Upper lobe of right lung (tissue), 1 donor: ENCODE results near the gene ASTN1. TPM values are rescaled to one million over a fixed set of nuclear protein-coding genes. Genes with fewer than 3 reads are reported as not detected.

Experiments
- ATAC-seq: fragments of 200-7000 bp; cut with Tn5 transposase; one replicate; pipeline ENCODE4 v1.9.1; 2020; ENCODE audit warnings: mild to moderate bottlenecking, moderate library complexity
- DNase-seq: peaks from one replicate; pipeline ENCODE4 v3.0.0-alpha.2; 2020
- H3K27ac ChIP-seq: fragments of 200-600 bp; one replicate; pipeline ENCODE4 v1.8.0; 2022
- H3K27me3 ChIP-seq: fragments of 200-600 bp; one replicate; pipeline ENCODE4 v1.8.0; 2022; ENCODE audit warnings: mild to moderate bottlenecking
- H3K36me3 ChIP-seq: fragments of 200-600 bp; one replicate; pipeline ENCODE4 v1.8.0; 2022
- H3K4me1 ChIP-seq: fragments of 200-600 bp; one replicate; pipeline ENCODE4 v1.8.0; 2022
- H3K4me3 ChIP-seq: fragments of 200-600 bp; one replicate; pipeline ENCODE4 v1.8.0; 2022; ENCODE audit warnings: mild to moderate bottlenecking
- H3K9me3 ChIP-seq: fragments of 200-600 bp; one replicate; pipeline ENCODE4 v1.8.0; 2022
- intact Hi-C: fragments of 100-400 bp; cut with DNase I; formaldehyde crosslinking; loops from one replicate; pipeline ENCODE4 v1.11.0; 2022
- total RNA-seq: library from RNA; stranded (reverse); fragmentation: NEBNext Ultra II Directional; extraction: Animal tissue kit (Norgen Biotek cat#: 25700); gene quantifications from one replicate; pipeline ENCODE4 v1.2.1, GENCODE V29; 2021
- TF ChIP-seq, protein P1 (sequence below): fragments of 200-600 bp; IDR thresholded peaks from one replicate; pipeline ENCODE4 v1.8.0; 2022; ENCODE audit warnings: antibody characterized with exemption
- donor health status: DM: no; HTN: yes; CAD: no; lungs with severe emphysema.

ASTN1 gene
- total RNA-seq, 1 donor from 2014 or later, result 0.20 TPM

DNA sequence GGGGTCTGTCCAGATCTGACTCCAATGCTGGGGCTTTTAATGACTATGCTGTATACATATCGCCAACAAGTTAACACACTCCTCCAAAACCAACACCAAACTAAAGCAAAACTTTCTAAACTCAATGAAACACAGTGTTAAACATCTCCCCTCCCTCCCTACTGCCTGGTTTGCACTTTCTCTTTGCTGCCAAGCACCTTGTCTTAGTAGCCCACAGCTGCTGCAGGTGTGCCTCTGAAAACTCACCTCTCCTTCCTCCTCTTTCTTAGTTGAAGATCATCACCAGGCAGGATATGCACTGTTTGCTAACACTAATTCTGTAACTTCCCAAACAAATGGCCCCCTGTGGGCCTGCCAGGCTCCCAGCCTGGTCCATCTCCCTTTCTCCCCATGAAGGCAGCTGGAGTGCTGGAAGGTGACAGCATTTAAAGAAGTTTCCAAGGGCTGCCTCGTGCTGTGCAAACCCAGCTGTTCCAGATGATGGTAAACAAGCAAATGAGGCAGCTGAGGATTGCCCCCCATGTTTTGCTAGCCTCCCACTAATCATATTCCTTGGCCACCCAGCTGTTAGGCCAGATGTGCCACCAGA lies 213.7 kb downstream of the ASTN1 start:
- H3K9me3 ChIP-seq, result no peaks in the 10 kb centered on the region
- no peak overlapping the region for H3K27ac ChIP-seq
- ATAC-seq (no peak), DNase-seq (no peak)
- H3K4me1 ChIP-seq, result no peaks in the 10 kb centered on the region
- intact Hi-C loops, result no loop called here
- no peak overlapping the region for H3K4me3 ChIP-seq
- TF ChIP-seq, protein P1, sequence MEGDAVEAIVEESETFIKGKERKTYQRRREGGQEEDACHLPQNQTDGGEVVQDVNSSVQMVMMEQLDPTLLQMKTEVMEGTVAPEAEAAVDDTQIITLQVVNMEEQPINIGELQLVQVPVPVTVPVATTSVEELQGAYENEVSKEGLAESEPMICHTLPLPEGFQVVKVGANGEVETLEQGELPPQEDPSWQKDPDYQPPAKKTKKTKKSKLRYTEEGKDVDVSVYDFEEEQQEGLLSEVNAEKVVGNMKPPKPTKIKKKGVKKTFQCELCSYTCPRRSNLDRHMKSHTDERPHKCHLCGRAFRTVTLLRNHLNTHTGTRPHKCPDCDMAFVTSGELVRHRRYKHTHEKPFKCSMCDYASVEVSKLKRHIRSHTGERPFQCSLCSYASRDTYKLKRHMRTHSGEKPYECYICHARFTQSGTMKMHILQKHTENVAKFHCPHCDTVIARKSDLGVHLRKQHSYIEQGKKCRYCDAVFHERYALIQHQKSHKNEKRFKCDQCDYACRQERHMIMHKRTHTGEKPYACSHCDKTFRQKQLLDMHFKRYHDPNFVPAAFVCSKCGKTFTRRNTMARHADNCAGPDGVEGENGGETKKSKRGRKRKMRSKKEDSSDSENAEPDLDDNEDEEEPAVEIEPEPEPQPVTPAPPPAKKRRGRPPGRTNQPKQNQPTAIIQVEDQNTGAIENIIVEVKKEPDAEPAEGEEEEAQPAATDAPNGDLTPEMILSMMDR, result no peak
- H3K36me3 ChIP-seq, result no peaks in the 10 kb centered on the region
- no peaks in the 10 kb centered on the region for H3K27me3 ChIP-seq

DNA sequence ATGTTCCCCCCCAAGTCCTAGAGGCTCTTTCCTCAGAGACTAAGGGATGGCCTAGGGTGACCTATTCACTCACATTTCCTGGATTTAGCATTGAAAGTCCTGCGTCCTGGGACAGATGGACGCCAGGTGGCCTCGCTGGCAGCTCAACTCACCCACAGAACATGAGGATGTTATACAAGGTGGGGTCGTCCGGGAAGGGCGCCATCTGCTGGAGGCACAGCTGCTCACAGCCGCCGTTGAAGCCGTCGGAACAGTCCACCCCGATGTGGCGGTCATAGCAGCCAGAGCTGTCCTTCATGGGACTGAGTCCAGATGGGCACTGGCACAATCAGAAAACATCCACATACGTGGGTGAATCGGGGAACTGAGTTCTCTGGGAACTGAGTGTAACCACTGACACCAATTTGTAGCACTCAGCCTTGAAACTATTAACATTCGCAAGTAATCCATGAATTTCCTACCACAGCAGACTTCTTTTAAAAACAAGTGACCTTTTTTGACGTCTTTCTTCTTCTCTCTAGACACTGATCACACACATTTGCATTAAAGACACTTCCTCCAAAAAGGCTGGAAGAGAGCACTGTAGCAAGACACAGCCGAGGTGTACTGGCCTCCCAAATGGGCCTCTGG lies 215.4 kb downstream of the ASTN1 start:
- Histone ChIP-seq H3K27ac (no peak overlapping the region), H3K4me1 (no peaks in the 10 kb centered on the region), H3K27me3 (no peaks in the 10 kb centered on the region), H3K9me3 (no peaks in the 10 kb centered on the region), H3K36me3 (no peaks in the 10 kb centered on the region), H3K4me3 (no peak overlapping the region)
- DNase-seq (peak; percentile 78), ATAC-seq (peak; percentile 86)
- intact Hi-C loops, result no loop called here
- TF ChIP-seq, protein P1, result peak; percentile 50

DNA sequence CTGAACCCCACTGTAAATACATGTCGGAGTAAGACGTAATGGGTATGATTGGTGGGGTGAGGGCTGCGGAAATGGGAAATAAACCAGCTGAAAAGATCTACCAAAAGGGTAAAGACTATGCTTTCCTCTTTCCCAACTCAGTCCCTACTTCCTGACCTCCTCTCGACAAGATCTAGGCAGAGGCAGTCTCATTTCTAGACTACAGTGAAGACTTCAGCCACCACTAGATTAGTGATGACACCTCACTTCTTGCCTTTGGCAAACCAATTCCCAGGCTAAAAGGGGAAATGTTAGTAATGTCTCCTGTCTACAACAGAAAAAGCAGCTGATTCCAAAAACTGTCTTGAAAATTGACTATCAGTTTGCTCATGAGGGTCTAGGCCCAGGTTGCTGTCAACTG lies 219.9 kb downstream of the ASTN1 start:
- no peaks in the 10 kb centered on the region for H3K4me1 ChIP-seq
- TF ChIP-seq, protein P1, result no peak
- intact Hi-C loops, result no loop called here
- no peaks in the 10 kb centered on the region for H3K36me3 ChIP-seq
- no peak overlapping the region for H3K4me3 ChIP-seq
- H3K27ac ChIP-seq, result no peak overlapping the region
- DNase-seq (no peak), ATAC-seq (no peak)
- no peaks in the 10 kb centered on the region for H3K9me3 ChIP-seq
- H3K27me3 ChIP-seq, result peaks cover 3% of the 10 kb centered on the region

DNA sequence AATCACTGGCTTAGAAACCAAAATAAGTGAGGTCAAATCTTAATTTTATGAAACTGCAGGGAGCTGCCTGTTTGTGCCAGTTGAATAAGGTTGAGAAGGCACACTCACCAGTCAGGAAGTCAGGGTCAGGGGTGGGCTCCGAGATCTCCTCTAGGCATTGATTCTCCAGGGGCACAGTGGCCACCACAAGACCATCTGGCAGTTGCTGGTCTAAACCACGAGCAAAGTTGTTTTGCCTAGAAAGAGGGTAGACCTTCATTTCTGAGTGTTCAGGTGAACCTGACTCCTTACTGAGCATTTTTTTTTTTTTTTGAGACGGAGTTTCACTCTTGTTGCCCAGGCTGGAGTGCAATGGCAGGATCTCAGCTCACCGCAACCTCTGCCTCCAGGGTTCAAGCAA lies 220.7 kb downstream of the ASTN1 start:
- Histone ChIP-seq H3K36me3 (no peaks in the 10 kb centered on the region), H3K27ac (no peak overlapping the region), H3K9me3 (no peaks in the 10 kb centered on the region), H3K27me3 (peaks cover 3% of the 10 kb centered on the region), H3K4me3 (no peak overlapping the region), H3K4me1 (no peaks in the 10 kb centered on the region)
- no peak for DNase-seq
- intact Hi-C loops, result no loop called here
- no peak for ATAC-seq
- TF ChIP-seq, protein P1, result no peak

DNA sequence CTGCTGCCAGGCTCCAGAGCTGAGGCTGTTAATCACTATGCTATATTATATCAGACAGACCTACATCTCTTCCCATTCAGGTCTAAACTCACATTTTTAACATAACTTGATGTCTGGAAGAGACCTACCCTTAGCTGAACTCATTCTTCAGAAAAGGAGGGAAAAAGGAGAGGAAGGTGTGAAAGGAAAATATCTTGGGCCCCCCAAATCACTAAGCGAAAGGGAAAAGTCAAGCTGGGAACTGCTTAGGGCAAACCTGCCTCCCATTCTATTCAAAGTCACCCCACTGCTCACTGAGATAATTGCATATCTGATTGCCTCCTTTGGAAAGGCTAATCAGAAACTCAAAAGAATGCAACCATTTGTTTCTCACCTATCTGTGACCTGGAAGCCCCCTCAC lies 222.2 kb downstream of the ASTN1 start:
- H3K27ac ChIP-seq, result no peak overlapping the region
- intact Hi-C loops, result no loop called here
- no peak overlapping the region for H3K4me3 ChIP-seq
- H3K36me3 ChIP-seq, result no peaks in the 10 kb centered on the region
- no peaks in the 10 kb centered on the region for H3K9me3 ChIP-seq
- TF ChIP-seq, protein P1, result no peak
- no peaks in the 10 kb centered on the region for H3K4me1 ChIP-seq
- H3K27me3 ChIP-seq, result peaks cover 3% of the 10 kb centered on the region
- DNase-seq (no peak), ATAC-seq (no peak)
